Stimulated activated CD4-positive, alpha-beta T cell treated with anti-CD3 and anti-CD28 coated beads, Interleukin-2, amount 100 ng/mL, for 24 hours (primary cell): ENCODE measurements around the gene ASCC1.

Source experiments
- DNase-seq, 2 donors: peaks; one replicate each; pipeline ENCODE4 v3.0.0-alpha.2; 2020

ASCC1 gene

GRCh38 chr10:72081210-72081609 lies 134.9 kb downstream of the ASCC1 start:
- no peak for DNase-seq

- DNase-seq = no peak
Measured at GRCh38 chr10:72080042-72080975, 135.8 kb downstream of the ASCC1 start.

GRCh38 chr10:72079356-72079755 lies 136.7 kb downstream of the ASCC1 start:
- DNase-seq = peak in 1 of 2 donors; percentile 49

GRCh38 chr10:72077275-72077990 lies 138.6 kb downstream of the ASCC1 start:
- DNase-seq = no peak

GRCh38 chr10:72076756-72077155 lies 139.3 kb downstream of the ASCC1 start:
- no peak for DNase-seq

- peak in 1 of 2 donors; percentile 39 for DNase-seq
Measured at GRCh38 chr10:72075376-72076115, 140.5 kb downstream of the ASCC1 start.

GRCh38 chr10:72074574-72075375 lies 141.3 kb downstream of the ASCC1 start:
- no peak for DNase-seq

GRCh38 chr10:72073708-72074573 lies 142.1 kb downstream of the ASCC1 start:
- no peak for DNase-seq

- DNase-seq = no peak
Measured at GRCh38 chr10:72072639-72073038, 143.4 kb downstream of the ASCC1 start.

- no peak for DNase-seq
Measured at GRCh38 chr10:72072046-72072445, 144.0 kb downstream of the ASCC1 start.

GRCh38 chr10:72069751-72070526 lies 146.1 kb downstream of the ASCC1 start:
- no peak for DNase-seq

- no peak for DNase-seq
Measured at GRCh38 chr10:72068901-72069446, 147.1 kb downstream of the ASCC1 start.

GRCh38 chr10:72068126-72068765 lies 147.8 kb downstream of the ASCC1 start:
- DNase-seq = no peak

- DNase-seq = no peak
Measured at GRCh38 chr10:72067463-72068125, 148.5 kb downstream of the ASCC1 start.

- no peak for DNase-seq
Measured at GRCh38 chr10:72066318-72067284, 149.5 kb downstream of the ASCC1 start.

GRCh38 chr10:72065439-72066025 lies 150.5 kb downstream of the ASCC1 start:
- DNase-seq = no peak

GRCh38 chr10:72063703-72064391 lies 152.2 kb downstream of the ASCC1 start:
- no peak for DNase-seq
